Measurements from ENCODE around the gene GRIK4.

GRCh38 chr11:120655589-120655988 is 144.0 kb downstream of the GRIK4 start:
- TF ChIP-seq CTCF (IDR thresholded peaks at IDR 0.05): no peak
- TF ChIP-seq SMAD4 (CRISPR knock-in tag; IDR thresholded peaks at IDR 0.05): no peak
- TF ChIP-seq SP1 (CRISPR knock-in tag; conservative IDR thresholded peaks at IDR 0.05): no peak
- no peak for TF ChIP-seq AFF4 (CRISPR knock-in tag; IDR thresholded peaks at IDR 0.05; ENCODE audit: borderline replicate concordance)
- no peak for TF ChIP-seq NFE2L1 (CRISPR knock-in tag; IDR thresholded peaks at IDR 0.05)
- TF ChIP-seq ZNF416 (CRISPR knock-in tag; IDR thresholded peaks at IDR 0.05): no peak
- TF ChIP-seq USF1 (CRISPR knock-in tag; IDR thresholded peaks at IDR 0.05): no peak
- no peak for TF ChIP-seq NR2C2 (CRISPR knock-in tag; IDR thresholded peaks at IDR 0.05)
- TF ChIP-seq ZNF263 (CRISPR knock-in tag; IDR thresholded peaks at IDR 0.05; ENCODE audit: low read depth): no peak
- TF ChIP-seq PREB (CRISPR knock-in tag; IDR thresholded peaks at IDR 0.05; ENCODE audit: borderline replicate concordance): no peak

Data from WTC11 (cell line).